ENCODE measurements around the gene CHMP6. TPM values are rescaled to one million over a fixed set of nuclear protein-coding genes. Genes with fewer than 3 reads are reported as not detected.

The CHMP6 gene
- total RNA-seq, 2 experiments from 2014 or later, result 17.1 to 17.3 TPM

DNA sequence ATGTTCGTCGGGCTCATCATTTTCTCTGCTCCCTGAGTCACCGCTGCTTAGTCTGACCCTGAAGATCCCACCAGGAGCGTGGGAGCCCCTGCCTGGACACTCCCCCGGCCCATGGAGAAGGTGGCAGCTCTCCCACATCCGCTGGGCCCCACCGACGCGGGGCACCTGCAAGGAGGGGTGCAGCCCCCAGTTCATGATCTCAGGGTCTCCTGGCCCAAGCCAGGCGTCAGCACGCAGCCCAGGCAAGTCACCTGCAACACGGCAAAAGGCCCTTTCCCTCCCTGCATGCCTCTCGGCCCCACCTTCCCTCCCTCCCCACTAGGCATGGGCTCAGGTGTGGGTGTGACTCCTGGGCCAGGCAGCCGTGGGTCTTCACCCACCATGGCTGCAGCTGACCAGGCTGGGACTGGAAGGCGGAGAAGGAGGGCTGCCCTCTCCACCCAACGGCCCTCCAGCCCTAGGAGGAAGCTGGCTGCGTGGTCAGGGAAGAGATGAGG is 9.7 kb upstream of the CHMP6 start:
- no peak for DNase-seq
- ChIA-PET POLR2A (no interaction called here), CTCF (interaction anchor here (0.9 to 2.7 kb wide), 2 partner anchors 12 to 556 kb away, joined by 5 to 13 read pairs; no protein-coding TSS in a partner anchor)
- no peaks in the 10 kb centered on the region for H3K36me3 Mint-ChIP-seq
- H3K27ac Mint-ChIP-seq, result no peak overlapping the region
- intact Hi-C loops (cut with micrococcal nuclease), result loop anchor here (2.0 kb wide), 1 partner anchor 555 kb away; no protein-coding TSS in a partner anchor
- no peaks in the 10 kb centered on the region for H3K9me3 Mint-ChIP-seq
- H3K27me3 Mint-ChIP-seq, result peaks cover 4% of the 10 kb centered on the region
- no peak overlapping the region for H3K4me3 Mint-ChIP-seq
- H3K4me1 Mint-ChIP-seq (ENCODE audit: low read depth), result peaks cover 11% of the 10 kb centered on the region

DNA sequence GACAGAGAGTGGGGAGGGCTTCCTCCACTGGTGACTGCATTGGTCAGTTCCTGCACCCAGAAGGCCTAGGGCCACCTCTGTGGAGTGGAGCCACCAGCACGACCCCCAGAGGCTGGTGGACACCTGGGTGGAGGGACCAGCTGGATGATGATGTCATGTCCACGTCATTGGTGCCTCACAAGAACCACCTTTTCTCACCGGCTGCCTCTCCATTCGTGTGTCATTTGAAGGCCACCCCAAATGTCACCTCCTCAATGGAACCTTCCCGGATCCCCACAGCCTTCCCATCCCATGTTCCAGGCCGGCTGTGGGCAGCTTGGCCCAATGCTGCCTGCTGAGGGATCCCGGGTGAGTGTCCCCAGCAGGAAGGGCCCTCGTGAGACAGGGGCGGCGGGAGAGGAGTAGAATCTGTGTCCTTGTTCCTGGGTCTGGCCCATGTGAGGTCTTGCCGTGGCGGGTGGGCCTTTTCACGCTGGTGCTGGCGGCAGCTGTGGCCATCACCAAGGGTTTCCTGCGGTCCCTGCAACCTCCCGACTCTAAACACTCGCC is 9.1 kb upstream of the CHMP6 start:
- Mint-ChIP-seq H3K9me3 (no peaks in the 10 kb centered on the region), H3K4me3 (no peak overlapping the region), H3K27ac (no peak overlapping the region), H3K4me1 (ENCODE audit: low read depth) (peaks cover 11% of the 10 kb centered on the region), H3K36me3 (no peaks in the 10 kb centered on the region), H3K27me3 (peaks cover 4% of the 10 kb centered on the region)
- intact Hi-C loops (cut with micrococcal nuclease), result no loop called here
- DNase-seq, result no peak
- ChIA-PET POLR2A (no interaction called here), CTCF (interaction anchor here (2.7 kb wide), 1 partner anchor 556 kb away, joined by 13 read pairs; no protein-coding TSS in a partner anchor)

DNA sequence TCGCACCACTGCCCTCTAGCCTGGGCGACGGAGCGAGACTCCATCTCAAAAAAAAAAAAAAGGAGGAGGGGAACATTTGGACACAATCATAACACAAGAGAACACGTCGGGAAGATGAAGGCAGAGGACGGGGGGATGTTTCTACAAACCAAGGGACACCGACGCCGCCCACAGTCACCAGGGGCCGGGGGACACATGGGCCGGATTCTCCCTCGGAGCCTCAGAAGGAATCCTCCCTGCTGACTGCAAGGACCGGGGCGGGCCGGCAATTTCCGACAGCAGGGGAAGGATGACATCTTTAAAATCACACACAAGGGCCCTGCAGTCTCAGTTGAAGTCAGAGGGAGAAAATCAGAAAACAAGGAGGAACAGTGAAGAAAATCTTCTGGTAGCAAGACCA is 8.1 kb upstream of the CHMP6 start:
- DNase-seq, result no peak
- no peaks in the 10 kb centered on the region for H3K9me3 Mint-ChIP-seq
- H3K36me3 Mint-ChIP-seq, result no peaks in the 10 kb centered on the region
- peaks cover 4% of the 10 kb centered on the region for H3K27me3 Mint-ChIP-seq
- H3K4me1 Mint-ChIP-seq (ENCODE audit: low read depth), result peaks cover 11% of the 10 kb centered on the region
- no peak overlapping the region for H3K27ac Mint-ChIP-seq
- ChIA-PET CTCF (interaction anchor here (1.6 kb wide), 1 partner anchor 557 kb away, joined by 7 read pairs; no protein-coding TSS in a partner anchor), POLR2A (interaction anchor here (0.5 kb wide), 1 partner anchor 717 kb away, joined by 3 read pairs; no protein-coding TSS in a partner anchor)
- intact Hi-C loops (cut with micrococcal nuclease), result no loop called here
- H3K4me3 Mint-ChIP-seq, result no peak overlapping the region

DNA sequence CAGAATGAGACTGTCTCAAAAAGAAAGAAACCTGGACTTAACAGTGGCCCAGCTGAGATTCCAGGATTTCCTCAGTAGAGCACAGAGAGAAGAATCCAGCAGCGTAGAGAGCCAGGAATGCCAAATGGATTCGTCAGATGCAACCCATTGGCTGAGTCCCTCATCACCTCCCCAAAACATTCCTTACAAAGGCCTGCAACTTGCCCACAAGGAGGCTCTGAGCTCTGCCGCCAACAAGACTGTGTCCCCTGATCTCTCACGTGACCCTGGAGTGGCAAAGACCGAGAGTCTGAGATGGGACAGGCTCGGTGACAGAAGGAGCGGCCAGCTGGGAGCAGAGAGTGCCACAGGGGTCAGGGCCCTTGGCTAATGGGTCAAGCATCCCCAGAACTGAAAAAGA is 6.9 kb upstream of the CHMP6 start:
- Mint-ChIP-seq H3K27me3 (peaks cover 4% of the 10 kb centered on the region), H3K9me3 (no peaks in the 10 kb centered on the region), H3K4me1 (ENCODE audit: low read depth) (peaks cover 17% of the 10 kb centered on the region), H3K4me3 (no peak overlapping the region), H3K36me3 (no peaks in the 10 kb centered on the region), H3K27ac (no peak overlapping the region)
- POLR2A ChIA-PET, result no interaction called here
- DNase-seq, result no peak
- intact Hi-C loops (cut with micrococcal nuclease), result no loop called here
- CTCF ChIA-PET, result interaction anchor here (1.6 kb wide), 1 partner anchor 558 kb away, joined by 7 read pairs; no protein-coding TSS in a partner anchor

DNA sequence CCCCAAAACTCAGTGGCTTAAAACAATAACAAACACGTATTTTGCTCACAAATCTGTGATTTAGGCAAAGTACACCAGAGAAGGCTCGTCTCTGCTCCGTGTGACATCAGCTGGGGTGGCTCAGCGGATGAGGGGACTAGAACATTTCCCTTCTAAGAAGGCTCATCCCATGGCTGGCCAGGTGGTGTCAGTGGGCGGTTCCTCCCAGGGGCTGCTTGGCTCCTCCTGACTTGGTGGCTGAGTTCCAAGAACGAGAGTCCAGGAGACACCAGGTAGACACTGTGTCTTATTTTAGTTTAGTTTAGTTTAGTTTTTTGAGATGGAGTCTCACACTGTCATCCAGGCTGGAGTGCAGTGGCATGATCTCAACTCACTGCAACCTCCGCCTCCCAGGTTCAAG is 5.6 kb upstream of the CHMP6 start:
- ChIA-PET CTCF (no interaction called here), POLR2A (no interaction called here)
- Mint-ChIP-seq H3K4me1 (ENCODE audit: low read depth) (peaks cover 8% of the 10 kb centered on the region), H3K27ac (no peak overlapping the region), H3K36me3 (no peaks in the 10 kb centered on the region), H3K9me3 (no peaks in the 10 kb centered on the region), H3K4me3 (no peak overlapping the region), H3K27me3 (peaks cover 2% of the 10 kb centered on the region)
- DNase-seq, result no peak
- intact Hi-C loops (cut with micrococcal nuclease), result no loop called here

DNA sequence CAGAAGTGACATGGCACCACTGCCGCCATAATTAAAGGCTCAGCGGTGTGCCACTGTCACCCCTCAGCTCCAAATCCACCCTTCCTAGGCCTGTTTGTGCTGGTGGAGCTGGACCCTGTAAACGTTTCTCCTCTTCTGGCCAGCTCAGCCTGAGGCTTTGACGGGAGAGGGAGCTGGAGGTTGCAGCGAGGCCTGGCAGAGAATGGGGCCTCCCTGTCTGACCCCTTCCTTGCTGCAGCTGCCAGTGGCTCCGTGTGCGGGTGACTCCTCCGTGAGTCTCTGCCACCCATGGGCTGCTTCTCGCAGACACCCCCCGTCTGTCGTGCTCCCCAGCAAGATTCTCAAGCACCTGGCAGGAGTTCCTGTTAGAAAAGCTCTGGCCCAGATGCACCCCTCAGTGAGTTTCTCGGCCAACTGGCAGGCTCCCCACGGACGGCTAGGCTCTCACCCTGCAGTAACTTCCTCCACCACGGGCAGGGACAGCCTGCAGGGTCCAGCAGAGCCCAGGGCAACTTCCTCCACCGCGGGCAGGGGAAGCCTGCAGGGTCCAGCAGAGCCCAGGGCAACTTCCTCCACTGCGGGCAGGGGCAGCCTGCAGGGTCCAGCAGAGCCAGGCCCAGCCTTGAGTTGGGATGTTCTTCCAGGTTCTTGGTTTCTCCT is 4.7 kb upstream of the CHMP6 start:
- ChIA-PET CTCF (no interaction called here), POLR2A (no interaction called here)
- Mint-ChIP-seq H3K27ac (peak overlapping the region; percentile 43), H3K4me1 (ENCODE audit: low read depth) (peaks cover 8% of the 10 kb centered on the region), H3K36me3 (no peaks in the 10 kb centered on the region), H3K4me3 (no peak overlapping the region), H3K9me3 (no peaks in the 10 kb centered on the region), H3K27me3 (peaks cover 2% of the 10 kb centered on the region)
- intact Hi-C loops (cut with micrococcal nuclease), result no loop called here
- no peak for DNase-seq

DNA sequence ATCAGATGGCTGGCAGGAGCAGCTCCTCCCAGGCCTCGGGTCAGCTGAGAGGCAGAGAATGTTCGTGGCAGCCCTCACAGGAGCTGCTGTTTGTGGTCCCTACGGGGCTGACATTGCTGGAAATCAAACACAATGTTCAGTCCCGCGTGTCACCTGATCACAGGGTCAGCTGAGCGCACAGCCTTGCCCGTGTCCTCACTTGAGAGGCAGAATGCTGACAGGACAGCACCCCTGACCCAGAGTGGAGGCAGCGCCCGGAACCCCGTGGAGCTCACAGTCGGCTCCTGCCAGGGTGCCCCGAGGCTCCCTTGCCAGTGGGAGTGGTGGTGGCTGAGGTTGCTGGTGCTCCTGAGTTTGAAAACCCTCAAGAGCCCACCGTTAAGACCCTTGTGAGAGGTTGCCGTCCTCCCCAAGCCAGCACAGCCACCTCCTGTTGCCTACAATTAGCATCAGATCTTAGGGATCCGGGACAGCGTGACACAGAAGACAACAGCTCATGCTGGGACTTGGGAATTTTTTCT is 3.6 kb upstream of the CHMP6 start:
- Mint-ChIP-seq H3K9me3 (no peaks in the 10 kb centered on the region), H3K4me3 (no peak overlapping the region), H3K27me3 (peaks cover under 1% of the 10 kb centered on the region), H3K4me1 (ENCODE audit: low read depth) (peaks cover 12% of the 10 kb centered on the region), H3K36me3 (no peaks in the 10 kb centered on the region), H3K27ac (no peak overlapping the region)
- no peak for DNase-seq
- CTCF ChIA-PET, result interaction anchor here (1.0 to 1.9 kb wide), 3 partner anchors 36 to 560 kb away, joined by 3 to 9 read pairs (median 8); no protein-coding TSS in a partner anchor
- POLR2A ChIA-PET, result no interaction called here
- intact Hi-C loops (cut with micrococcal nuclease), result no loop called here

DNA sequence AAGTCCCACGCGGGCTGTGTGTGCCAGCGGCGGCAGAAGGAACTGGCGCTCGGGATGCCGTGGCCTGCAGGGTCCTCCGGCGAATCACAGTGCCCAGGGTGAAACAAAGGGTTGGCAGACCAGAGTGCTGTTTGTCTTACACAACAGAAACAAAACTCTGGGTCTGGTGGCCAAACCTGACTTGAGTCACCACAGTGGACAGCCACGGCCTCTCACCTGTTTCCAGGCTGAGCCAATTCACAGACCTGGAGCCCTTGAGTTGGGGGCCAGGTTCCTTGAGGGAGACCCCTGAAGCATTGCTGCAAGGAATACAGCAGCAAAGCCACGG is 2.1 kb upstream of the CHMP6 start:
- Mint-ChIP-seq H3K4me3 (no peak overlapping the region), H3K27ac (no peak overlapping the region), H3K27me3 (no peaks in the 10 kb centered on the region), H3K4me1 (ENCODE audit: low read depth) (peaks cover 20% of the 10 kb centered on the region), H3K36me3 (no peaks in the 10 kb centered on the region), H3K9me3 (no peaks in the 10 kb centered on the region)
- intact Hi-C loops (cut with micrococcal nuclease), result no loop called here
- CTCF ChIA-PET, result interaction anchor here (0.7 to 1.9 kb wide), 5 partner anchors 29 to 562 kb away, joined by 3 to 9 read pairs (median 6); no protein-coding TSS in a partner anchor
- POLR2A ChIA-PET, result no interaction called here
- no peak for DNase-seq

DNA sequence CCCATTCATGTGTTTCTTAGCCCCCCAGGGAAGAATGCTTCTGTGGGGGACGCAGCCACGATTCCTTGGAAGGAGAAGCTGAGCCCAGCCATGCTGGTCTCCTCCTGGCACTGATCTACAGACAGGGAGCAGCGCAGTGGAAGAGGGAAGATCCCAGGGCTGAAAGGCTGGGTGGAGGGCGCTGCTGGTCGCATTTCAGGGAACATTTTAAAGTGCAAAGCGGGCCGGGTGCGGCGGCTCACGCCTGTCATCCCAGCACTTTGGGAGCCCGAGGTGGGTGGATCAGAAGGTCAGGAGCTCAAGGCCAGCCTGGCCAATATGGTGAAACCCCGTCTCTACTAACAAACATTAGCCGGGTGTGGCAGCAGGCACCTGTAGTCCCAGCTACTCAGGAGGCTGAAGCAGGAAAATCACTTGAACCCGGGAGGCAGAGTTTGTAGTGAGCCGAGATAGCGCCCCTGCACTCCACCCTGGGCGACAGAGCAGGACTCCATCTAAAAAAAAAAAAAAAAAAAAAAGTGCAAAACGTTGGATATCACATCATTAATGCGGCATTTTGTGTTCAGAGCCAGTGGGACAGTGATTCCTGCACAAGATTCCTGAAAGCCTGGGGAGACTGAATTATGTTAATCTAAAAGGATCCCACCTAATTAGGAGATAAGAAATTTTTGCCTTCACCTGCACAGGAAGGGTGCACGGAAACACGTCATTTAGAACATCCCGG is 558 bp upstream of the CHMP6 start:
- POLR2A ChIA-PET, result no interaction called here
- peak overlapping the region; percentile 51 for H3K27ac Mint-ChIP-seq
- H3K9me3 Mint-ChIP-seq, result no peaks in the 10 kb centered on the region
- CTCF ChIA-PET, result interaction anchor here (0.9 to 2.3 kb wide), 3 partner anchors 32 to 113 kb away, joined by 3 to 9 read pairs (median 3); no protein-coding TSS in a partner anchor
- no peaks in the 10 kb centered on the region for H3K27me3 Mint-ChIP-seq
- intact Hi-C loops (cut with micrococcal nuclease), result no loop called here
- peaks cover 8% of the 10 kb centered on the region for H3K36me3 Mint-ChIP-seq
- peaks cover 20% of the 10 kb centered on the region for H3K4me1 Mint-ChIP-seq (ENCODE audit: low read depth)
- no peak for DNase-seq
- H3K4me3 Mint-ChIP-seq, result peak overlapping the region; percentile 74

DNA sequence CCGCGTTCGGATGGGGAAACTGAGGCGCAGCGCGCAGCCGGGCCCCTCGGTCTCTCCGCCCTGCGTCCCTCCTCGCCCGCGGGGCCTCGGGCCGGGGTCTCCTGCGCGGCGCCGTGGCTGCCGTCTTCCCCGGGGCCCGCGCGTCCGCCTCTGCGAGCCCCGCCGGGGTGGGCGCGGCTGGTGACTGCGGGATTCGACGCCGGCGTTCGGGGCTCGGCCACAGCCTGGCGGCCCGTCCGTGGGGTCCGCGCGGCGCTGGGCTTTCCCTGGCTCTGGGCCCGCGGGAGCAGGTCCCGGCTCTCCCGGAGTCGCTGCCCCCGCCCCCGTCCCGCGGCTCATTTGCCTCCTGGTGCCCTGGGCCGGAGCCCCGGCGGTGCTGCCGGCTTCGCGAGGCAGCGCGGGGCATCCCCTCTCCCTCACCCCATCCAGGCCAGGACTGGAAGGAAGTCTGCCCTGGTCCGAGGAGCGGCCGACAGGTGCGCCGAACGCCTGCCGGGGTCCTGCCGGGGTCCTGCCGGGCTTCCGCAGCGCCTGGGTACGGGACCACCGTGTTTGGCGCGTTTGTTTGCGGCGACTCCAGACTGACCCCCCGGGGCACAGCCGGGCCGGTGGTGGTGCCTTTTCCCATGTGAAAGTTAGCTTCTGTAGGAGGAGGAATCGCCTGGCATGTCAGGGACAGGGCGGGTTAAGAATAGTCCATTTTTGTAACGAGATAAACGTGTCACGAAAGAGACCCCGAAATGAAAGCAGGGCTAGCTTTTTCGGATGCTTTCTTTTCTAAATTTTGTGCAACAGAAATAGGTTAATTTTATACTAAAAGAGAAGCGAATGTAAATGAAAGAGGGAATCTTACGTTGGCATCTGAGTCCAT is 671 bp downstream of the CHMP6 start:
- POLR2A ChIA-PET, result no interaction called here
- Mint-ChIP-seq H3K36me3 (peaks cover 11% of the 10 kb centered on the region), H3K4me1 (ENCODE audit: low read depth) (peaks cover 20% of the 10 kb centered on the region), H3K27me3 (no peaks in the 10 kb centered on the region), H3K4me3 (peak overlapping the region; percentile 70), H3K9me3 (no peaks in the 10 kb centered on the region), H3K27ac (no peak overlapping the region)
- CTCF ChIA-PET, result interaction anchor here (0.9 to 2.3 kb wide), 4 partner anchors 12 to 112 kb away, joined by 3 to 9 read pairs (median 3); no protein-coding TSS in a partner anchor
- intact Hi-C loops (cut with micrococcal nuclease), result no loop called here
- DNase-seq, result peak; percentile 25

DNA sequence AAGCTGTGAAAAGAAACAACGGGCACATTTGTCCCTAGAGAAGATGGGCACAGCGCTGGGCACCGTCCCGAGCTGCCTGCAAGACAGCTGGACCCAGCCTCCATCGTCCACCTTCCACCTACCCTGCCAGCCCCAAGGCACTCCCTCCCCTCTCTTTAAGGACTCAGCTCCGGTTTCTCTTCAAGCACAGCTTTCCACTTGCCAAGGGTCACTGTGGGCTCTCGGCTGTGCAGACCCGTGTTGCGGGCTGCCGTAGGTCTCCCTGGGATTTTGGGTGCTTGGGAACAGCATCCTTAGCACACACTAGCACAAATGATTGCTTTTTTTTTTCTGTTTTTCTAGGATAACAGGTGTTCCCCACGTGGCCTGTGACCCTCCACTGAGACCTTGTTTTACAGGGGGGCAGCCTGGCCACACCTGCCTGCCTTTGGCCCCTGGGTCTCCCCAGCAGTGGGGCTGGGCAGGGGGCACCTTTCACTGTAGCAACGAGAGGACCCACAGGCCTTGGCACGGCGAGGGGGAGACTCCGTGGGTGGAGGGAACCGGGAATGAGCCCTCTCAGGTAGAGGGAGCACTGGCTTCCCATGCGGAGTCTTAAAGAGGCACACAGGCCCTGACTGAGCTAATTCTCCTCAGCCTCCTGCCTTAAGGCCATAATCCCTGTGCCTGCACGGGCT is 1.4 kb downstream of the CHMP6 start:
- H3K9me3 Mint-ChIP-seq, result no peaks in the 10 kb centered on the region
- intact Hi-C loops (cut with micrococcal nuclease), result no loop called here
- H3K4me1 Mint-ChIP-seq (ENCODE audit: low read depth), result peaks cover 20% of the 10 kb centered on the region
- DNase-seq, result no peak
- CTCF ChIA-PET, result interaction anchor here (0.9 to 2.3 kb wide), 3 partner anchors 12 to 30 kb away, joined by 3 to 9 read pairs (median 3); no protein-coding TSS in a partner anchor
- H3K4me3 Mint-ChIP-seq, result peak overlapping the region; percentile 70
- POLR2A ChIA-PET, result no interaction called here
- H3K36me3 Mint-ChIP-seq, result peaks cover 12% of the 10 kb centered on the region
- H3K27me3 Mint-ChIP-seq, result no peaks in the 10 kb centered on the region
- H3K27ac Mint-ChIP-seq, result no peak overlapping the region
